OCI-LY3 (cell line): Measurements from ENCODE around the gene TMEM272.

ENCODE experiments used
- H2AFZ ChIP-seq: fragments of 200-600, 300-600 bp; shearing (Covaris generic); 2 replicates; pipeline ENCODE4 v1.6.0; 2014; ENCODE audit warnings: antibody characterized with exemption, low read depth, low read length
- H3K27ac ChIP-seq: fragments of 200-600, 300-600 bp; sonication (generic); 2 replicates; pipeline ENCODE4 v1.5.1; 2014; ENCODE audit warnings: mild to moderate bottlenecking, low read length, moderate library complexity, mixed read lengths
- H3K27me3 ChIP-seq: fragments of 200-600, 300-600 bp; sonication (generic); 2 replicates; pipeline ENCODE4 v1.6.1; 2014; ENCODE audit warnings: low read depth, low read length, mixed read lengths
- H3K36me3 ChIP-seq: fragments of 200-600, 300-600 bp; sonication (generic); replicated peaks from 2 replicates; pipeline ENCODE3; 2014; ENCODE audit warnings: low read depth, low read length, mixed read lengths
- H3K4me1 ChIP-seq: fragments of 300-600, 200-600 bp; sonication (generic); 2 replicates; pipeline ENCODE4 v1.6.1; 2014; ENCODE audit warnings: low read length, mixed read lengths
- H3K4me2 ChIP-seq: fragments of 200-600, 300-600 bp; sonication (generic); 2 replicates; pipeline ENCODE4 v1.6.1; 2014; ENCODE audit warnings: low read length, mixed read lengths
- H3K4me3 ChIP-seq: fragments of 300-600, 200-600 bp; sonication (generic); 2 replicates; pipeline ENCODE4 v1.5.1; 2014; ENCODE audit warnings: antibody characterized with exemption, mild to moderate bottlenecking, low read length, moderate library complexity
- H3K79me2 ChIP-seq: fragments of 300-600, 200-600 bp; shearing (Covaris generic); 2 replicates; pipeline ENCODE4 v1.6.1; 2014; ENCODE audit warnings: mild to moderate bottlenecking, low read length, mixed read lengths
- H3K9ac ChIP-seq: fragments of 300-600, 200-600 bp; shearing (Covaris generic); 2 replicates; pipeline ENCODE4 v1.6.0; 2014; ENCODE audit warnings: mild to moderate bottlenecking, low read length, moderate library complexity
- H3K9me3 ChIP-seq: fragments of 200-600, 300-600 bp; shearing (Covaris generic); 2 replicates; pipeline ENCODE4 v1.6.1; 2014; ENCODE audit warnings: low read length, mixed read lengths; ENCODE audit not compliant: insufficient read depth
- H4K20me1 ChIP-seq: fragments of 200-600, 300-600 bp; sonication (generic); 2 replicates; pipeline ENCODE4 v1.6.1; 2016; ENCODE audit warnings: low read length, mixed read lengths; ENCODE audit not compliant: insufficient read depth
- CTCF ChIP-seq: fragments of 200-600, 300-600 bp; sonication (generic); IDR thresholded peaks from 2 replicates; pipeline ENCODE4 v1.5.1; 2014; ENCODE audit warnings: antibody characterized with exemption, low read length, low read depth
- EZH2phosphoT487 ChIP-seq: fragments of 200-600 bp; shearing (Covaris generic); IDR thresholded peaks from 2 replicates; pipeline ENCODE4 v1.6.1; 2018; ENCODE audit warnings: antibody characterized with exemption, mixed run types, low read depth

The TMEM272 gene

GRCh38 chr13:51845574-51846318, 769 bp upstream of the TMEM272 start:
- peak overlapping the region; percentile 95 for H2AFZ ChIP-seq
- H3K79me2 ChIP-seq: no peaks in the 10 kb centered on the region
- no peak overlapping the region for H3K9ac ChIP-seq
- no peaks in the 10 kb centered on the region for H3K36me3 ChIP-seq
- H3K4me1 ChIP-seq: peaks cover 7% of the 10 kb centered on the region
- H3K9me3 ChIP-seq: no peaks in the 10 kb centered on the region
- H3K4me3 ChIP-seq: no peak overlapping the region
- H4K20me1 ChIP-seq: no peaks in the 10 kb centered on the region
- no peak overlapping the region for H3K27ac ChIP-seq
- peak overlapping the region; percentile 43; the same call in 1 of the 2 replicates for H3K4me2 ChIP-seq
- peaks cover 22% of the 10 kb centered on the region for H3K27me3 ChIP-seq
- TF ChIP-seq CTCF (no peak), EZH2phosphoT487 (no peak)

DNA sequence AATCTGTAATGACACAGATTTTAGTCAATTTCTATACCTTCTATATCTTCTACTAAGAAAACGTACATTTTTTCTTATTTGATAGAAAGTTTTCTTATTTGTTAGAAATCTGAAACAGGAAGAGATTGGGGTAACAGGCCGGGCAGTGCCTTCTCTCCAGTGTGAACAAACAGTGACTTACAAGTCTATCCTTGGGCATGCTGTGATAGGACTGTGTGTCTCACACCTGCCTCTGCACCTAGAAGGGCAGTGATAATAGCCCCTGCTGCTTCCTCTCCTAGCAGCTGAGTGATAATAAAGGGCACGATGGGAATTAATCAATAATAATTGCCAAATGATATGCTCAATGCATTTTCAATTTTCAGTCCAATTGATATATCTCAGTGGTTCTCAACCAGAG, 1.4 kb downstream of the TMEM272 start:
- Histone ChIP-seq H3K4me2 (no peak overlapping the region), H3K9me3 (no peaks in the 10 kb centered on the region), H3K9ac (no peak overlapping the region), H3K4me1 (peaks cover 7% of the 10 kb centered on the region), H4K20me1 (no peaks in the 10 kb centered on the region), H2AFZ (no peak overlapping the region), H3K36me3 (no peaks in the 10 kb centered on the region), H3K4me3 (no peak overlapping the region), H3K27ac (no peak overlapping the region), H3K79me2 (no peaks in the 10 kb centered on the region), H3K27me3 (peaks cover 22% of the 10 kb centered on the region)
- TF ChIP-seq CTCF: no peak
- no peak for TF ChIP-seq EZH2phosphoT487

DNA sequence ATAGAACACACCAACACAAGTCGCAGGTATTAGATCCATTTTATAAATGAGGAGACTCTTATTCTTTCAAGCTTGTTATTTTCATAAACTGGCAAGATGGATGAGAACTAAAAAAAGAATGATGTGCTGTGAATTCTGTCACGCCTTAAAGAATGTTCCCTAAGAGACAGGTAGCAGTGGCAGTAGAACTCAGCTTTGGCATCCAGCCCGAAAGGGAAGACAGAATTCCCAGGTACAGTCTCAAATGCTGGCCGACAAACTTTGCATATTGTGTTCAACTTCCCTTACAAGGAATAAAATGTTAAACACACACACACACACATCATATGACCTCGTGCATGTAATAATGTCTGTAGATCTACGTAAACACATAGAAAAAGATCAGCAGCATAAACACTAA, 3.2 kb downstream of the TMEM272 start:
- H3K4me3 ChIP-seq: no peak overlapping the region

DNA sequence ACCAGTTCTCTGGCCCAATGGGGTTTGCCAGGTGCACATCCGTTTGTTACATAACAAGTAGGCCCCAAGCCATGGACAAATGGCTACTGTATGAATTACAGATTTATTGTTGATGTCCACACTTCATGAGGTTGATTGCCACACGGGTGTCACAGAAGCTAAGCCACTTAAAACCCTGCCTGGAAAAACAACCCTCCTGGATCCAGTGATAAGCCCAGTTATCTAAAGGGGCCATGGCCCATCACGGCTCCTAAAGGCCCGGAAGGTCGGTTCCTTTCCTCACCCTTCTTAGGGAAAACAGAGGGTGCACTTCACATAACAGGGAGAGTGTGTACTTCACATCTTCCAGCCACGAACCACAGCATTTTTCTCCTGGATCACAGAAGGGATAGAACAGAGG, 4.1 kb downstream of the TMEM272 start:
- Histone ChIP-seq H3K9me3 (no peaks in the 10 kb centered on the region), H2AFZ (no peak overlapping the region), H4K20me1 (no peaks in the 10 kb centered on the region), H3K4me2 (no peak overlapping the region), H3K9ac (no peak overlapping the region), H3K4me1 (peaks cover 7% of the 10 kb centered on the region), H3K27me3 (peaks cover 22% of the 10 kb centered on the region), H3K79me2 (no peaks in the 10 kb centered on the region), H3K4me3 (no peak overlapping the region), H3K27ac (no peak overlapping the region), H3K36me3 (no peaks in the 10 kb centered on the region)
- TF ChIP-seq EZH2phosphoT487 (no peak), CTCF (no peak)

More for the DNA sequence above, 3.2 kb downstream of the TMEM272 start:
- TF ChIP-seq EZH2phosphoT487 (no peak), CTCF (no peak)
- peaks cover 7% of the 10 kb centered on the region for H3K4me1 ChIP-seq
- no peaks in the 10 kb centered on the region for H4K20me1 ChIP-seq
- no peak overlapping the region for H3K27ac ChIP-seq
- no peak overlapping the region for H3K9ac ChIP-seq
- no peak overlapping the region for H2AFZ ChIP-seq
- no peaks in the 10 kb centered on the region for H3K36me3 ChIP-seq
- no peaks in the 10 kb centered on the region for H3K9me3 ChIP-seq
- H3K79me2 ChIP-seq: no peaks in the 10 kb centered on the region
- no peak overlapping the region for H3K4me2 ChIP-seq
- H3K27me3 ChIP-seq: peaks cover 22% of the 10 kb centered on the region
